NCI-H1105 (cell line): ENCODE measurements around the gene HOXA3.

Experiments
- DNase-seq: peaks from one replicate; lab custom pipeline; 2025; lab: John Stamatoyannopoulos, UW

The HOXA3 gene

GRCh38 chr7:27088002-27088922 is 64.1 kb downstream of the HOXA3 start:
- no peak for DNase-seq

- no peak for DNase-seq
Measured at GRCh38 chr7:27083646-27084045, 68.7 kb downstream of the HOXA3 start.

- no peak for DNase-seq
Measured at GRCh38 chr7:27082171-27082570, 70.2 kb downstream of the HOXA3 start.

GRCh38 chr7:27080844-27081436 is 71.4 kb downstream of the HOXA3 start:
- DNase-seq: no peak

- no peak for DNase-seq
Measured at GRCh38 chr7:27079234-27079975, 73.0 kb downstream of the HOXA3 start.

- no peak for DNase-seq
Measured at GRCh38 chr7:27078616-27079233, 73.7 kb downstream of the HOXA3 start.

GRCh38 chr7:27073076-27073475 is 79.3 kb downstream of the HOXA3 start:
- peak; percentile 48 for DNase-seq

- no peak for DNase-seq
Measured at GRCh38 chr7:27071622-27072390, 80.6 kb downstream of the HOXA3 start.

- DNase-seq: no peak
Measured at GRCh38 chr7:27068259-27068658, 84.1 kb downstream of the HOXA3 start.

GRCh38 chr7:27066148-27066547 is 86.2 kb downstream of the HOXA3 start:
- no peak for DNase-seq

GRCh38 chr7:27065709-27066108 is 86.7 kb downstream of the HOXA3 start:
- DNase-seq: no peak

GRCh38 chr7:27064661-27065060 is 87.7 kb downstream of the HOXA3 start:
- no peak for DNase-seq

- no peak for DNase-seq
Measured at GRCh38 chr7:27064159-27064558, 88.2 kb downstream of the HOXA3 start.

GRCh38 chr7:27062946-27063345 is 89.4 kb downstream of the HOXA3 start:
- no peak for DNase-seq
